Measurements from ENCODE around the gene KIF25.

The KIF25 gene

GRCh38 chr6:168018664-168019063 lies 21.2 kb downstream of the KIF25 start:
- H3K9me3 ChIP-seq (ENCODE audit: control insufficient read depth, insufficient read depth, low read depth, low read length), result peaks cover 6% of the 10 kb centered on the region
- peaks cover 10% of the 10 kb centered on the region; the same call in 1 of the 2 replicates for H3K4me1 ChIP-seq (ENCODE audit: control insufficient read depth, insufficient read depth, low read length)
- no peak overlapping the region for H3K27ac ChIP-seq (ENCODE audit: low read depth, low read length)
- no peak overlapping the region for H3K9ac ChIP-seq (ENCODE audit: low read length)
- no peaks in the 10 kb centered on the region for H3K36me3 ChIP-seq (ENCODE audit: control insufficient read depth, insufficient read depth, low read length)
- no peaks in the 10 kb centered on the region for H3K27me3 ChIP-seq (ENCODE audit: control insufficient read depth, insufficient read depth, low read length)
- no peak overlapping the region for H3K4me3 ChIP-seq (ENCODE audit: low read depth, low read length)

GRCh38 chr6:168020242-168020641 lies 22.8 kb downstream of the KIF25 start:
- Histone ChIP-seq H3K9me3 (ENCODE audit: control insufficient read depth, insufficient read depth, low read depth, low read length) (peaks cover 4% of the 10 kb centered on the region; the same call in 1 of the 2 replicates), H3K9ac (ENCODE audit: low read length) (no peak overlapping the region), H3K36me3 (ENCODE audit: control insufficient read depth, insufficient read depth, low read length) (no peaks in the 10 kb centered on the region), H3K27ac (ENCODE audit: low read depth, low read length) (no peak overlapping the region), H3K4me1 (ENCODE audit: control insufficient read depth, insufficient read depth, low read length) (peaks cover 13% of the 10 kb centered on the region; the same call in 1 of the 2 replicates), H3K4me3 (ENCODE audit: low read depth, low read length) (no peak overlapping the region), H3K27me3 (ENCODE audit: control insufficient read depth, insufficient read depth, low read length) (no peaks in the 10 kb centered on the region)

- Histone ChIP-seq H3K9ac (ENCODE audit: low read length) (no peak overlapping the region), H3K9me3 (ENCODE audit: control insufficient read depth, insufficient read depth, low read depth, low read length) (0 out of 2 replicates have a peak, but pooled peaks cover 3% of the 10 kb centered on the region), H3K27me3 (ENCODE audit: control insufficient read depth, insufficient read depth, low read length) (no peaks in the 10 kb centered on the region), H3K4me3 (ENCODE audit: low read depth, low read length) (no peak overlapping the region), H3K4me1 (ENCODE audit: control insufficient read depth, insufficient read depth, low read length) (peaks cover 12% of the 10 kb centered on the region; the same call in 1 of the 2 replicates), H3K36me3 (ENCODE audit: control insufficient read depth, insufficient read depth, low read length) (no peaks in the 10 kb centered on the region), H3K27ac (ENCODE audit: low read depth, low read length) (no peak overlapping the region)
These were observed 24.1 kb downstream of the KIF25 start for GRCh38 chr6:168021581-168021980.

GRCh38 chr6:168022488-168023321 lies 25.2 kb downstream of the KIF25 start:
- no peak overlapping the region for H3K4me3 ChIP-seq (ENCODE audit: low read depth, low read length)
- 0 out of 2 replicates have a peak, but pooled peaks cover 3% of the 10 kb centered on the region for H3K9me3 ChIP-seq (ENCODE audit: control insufficient read depth, insufficient read depth, low read depth, low read length)
- no peaks in the 10 kb centered on the region for H3K36me3 ChIP-seq (ENCODE audit: control insufficient read depth, insufficient read depth, low read length)
- no peak overlapping the region for H3K9ac ChIP-seq (ENCODE audit: low read length)
- H3K27me3 ChIP-seq (ENCODE audit: control insufficient read depth, insufficient read depth, low read length), result no peaks in the 10 kb centered on the region
- H3K4me1 ChIP-seq (ENCODE audit: control insufficient read depth, insufficient read depth, low read length), result 0 out of 2 replicates have a peak, but pooled peaks cover 6% of the 10 kb centered on the region
- no peak overlapping the region for H3K27ac ChIP-seq (ENCODE audit: low read depth, low read length)

- H3K27ac ChIP-seq (ENCODE audit: low read depth, low read length), result no peak overlapping the region
- H3K4me1 ChIP-seq (ENCODE audit: control insufficient read depth, insufficient read depth, low read length), result 0 out of 2 replicates have a peak, but pooled peaks cover 6% of the 10 kb centered on the region
- no peak overlapping the region for H3K9ac ChIP-seq (ENCODE audit: low read length)
- no peaks in the 10 kb centered on the region for H3K27me3 ChIP-seq (ENCODE audit: control insufficient read depth, insufficient read depth, low read length)
- no peaks in the 10 kb centered on the region for H3K36me3 ChIP-seq (ENCODE audit: control insufficient read depth, insufficient read depth, low read length)
- no peaks in the 10 kb centered on the region for H3K9me3 ChIP-seq (ENCODE audit: control insufficient read depth, insufficient read depth, low read depth, low read length)
- no peak overlapping the region for H3K4me3 ChIP-seq (ENCODE audit: low read depth, low read length)
These were observed 27.6 kb downstream of the KIF25 start for GRCh38 chr6:168024951-168025510.

GRCh38 chr6:168025831-168026710 lies 28.6 kb downstream of the KIF25 start:
- no peaks in the 10 kb centered on the region for H3K9me3 ChIP-seq (ENCODE audit: control insufficient read depth, insufficient read depth, low read depth, low read length)
- H3K9ac ChIP-seq (ENCODE audit: low read length), result no peak overlapping the region
- H3K27me3 ChIP-seq (ENCODE audit: control insufficient read depth, insufficient read depth, low read length), result no peaks in the 10 kb centered on the region
- no peak overlapping the region for H3K4me3 ChIP-seq (ENCODE audit: low read depth, low read length)
- H3K36me3 ChIP-seq (ENCODE audit: control insufficient read depth, insufficient read depth, low read length), result no peaks in the 10 kb centered on the region
- no peak overlapping the region for H3K27ac ChIP-seq (ENCODE audit: low read depth, low read length)
- H3K4me1 ChIP-seq (ENCODE audit: control insufficient read depth, insufficient read depth, low read length), result peaks cover 13% of the 10 kb centered on the region

- Histone ChIP-seq H3K27me3 (ENCODE audit: control insufficient read depth, insufficient read depth, low read length) (no peaks in the 10 kb centered on the region), H3K36me3 (ENCODE audit: control insufficient read depth, insufficient read depth, low read length) (no peaks in the 10 kb centered on the region), H3K4me1 (ENCODE audit: control insufficient read depth, insufficient read depth, low read length) (peaks cover 16% of the 10 kb centered on the region), H3K9me3 (ENCODE audit: control insufficient read depth, insufficient read depth, low read depth, low read length) (no peaks in the 10 kb centered on the region), H3K27ac (ENCODE audit: low read depth, low read length) (no peak overlapping the region), H3K9ac (ENCODE audit: low read length) (no peak overlapping the region), H3K4me3 (ENCODE audit: low read depth, low read length) (no peak overlapping the region)
These were observed 29.5 kb downstream of the KIF25 start for GRCh38 chr6:168026925-168027324.

- H3K36me3 ChIP-seq (ENCODE audit: control insufficient read depth, insufficient read depth, low read length), result no peaks in the 10 kb centered on the region
- H3K9ac ChIP-seq (ENCODE audit: low read length), result no peak overlapping the region
- no peaks in the 10 kb centered on the region for H3K9me3 ChIP-seq (ENCODE audit: control insufficient read depth, insufficient read depth, low read depth, low read length)
- H3K27me3 ChIP-seq (ENCODE audit: control insufficient read depth, insufficient read depth, low read length), result no peaks in the 10 kb centered on the region
- H3K4me1 ChIP-seq (ENCODE audit: control insufficient read depth, insufficient read depth, low read length), result peaks cover 19% of the 10 kb centered on the region
- no peak overlapping the region for H3K27ac ChIP-seq (ENCODE audit: low read depth, low read length)
- H3K4me3 ChIP-seq (ENCODE audit: low read depth, low read length), result no peak overlapping the region
These were observed 30.1 kb downstream of the KIF25 start for GRCh38 chr6:168027521-168027920.

GRCh38 chr6:168028181-168028580 lies 30.7 kb downstream of the KIF25 start:
- Histone ChIP-seq H3K27ac (ENCODE audit: low read depth, low read length) (no peak overlapping the region), H3K9me3 (ENCODE audit: control insufficient read depth, insufficient read depth, low read depth, low read length) (no peaks in the 10 kb centered on the region), H3K36me3 (ENCODE audit: control insufficient read depth, insufficient read depth, low read length) (no peaks in the 10 kb centered on the region), H3K4me3 (ENCODE audit: low read depth, low read length) (no peak overlapping the region), H3K27me3 (ENCODE audit: control insufficient read depth, insufficient read depth, low read length) (no peaks in the 10 kb centered on the region), H3K9ac (ENCODE audit: low read length) (no peak overlapping the region), H3K4me1 (ENCODE audit: control insufficient read depth, insufficient read depth, low read length) (peaks cover 19% of the 10 kb centered on the region)

GRCh38 chr6:168029459-168030217 lies 32.2 kb downstream of the KIF25 start:
- Histone ChIP-seq H3K27me3 (ENCODE audit: control insufficient read depth, insufficient read depth, low read length) (no peaks in the 10 kb centered on the region), H3K9me3 (ENCODE audit: control insufficient read depth, insufficient read depth, low read depth, low read length) (no peaks in the 10 kb centered on the region), H3K9ac (ENCODE audit: low read length) (no peak overlapping the region), H3K36me3 (ENCODE audit: control insufficient read depth, insufficient read depth, low read length) (no peaks in the 10 kb centered on the region), H3K27ac (ENCODE audit: low read depth, low read length) (no peak overlapping the region), H3K4me1 (ENCODE audit: control insufficient read depth, insufficient read depth, low read length) (peaks cover 19% of the 10 kb centered on the region), H3K4me3 (ENCODE audit: low read depth, low read length) (no peak overlapping the region)

Measured in HUES6 (cell line).